C1 segment of cervical spinal cord (tissue), 14 donors: ENCODE measurements around the gene ADRM1.
A peak's percentile ranks its signal among the peaks of the same experiment; 100 is the strongest.

Experiments used
- DNase-seq, 14 donors: peaks; one replicate each; lab custom pipeline; 2025; lab: John Stamatoyannopoulos, UW

ADRM1 gene

GRCh38 chr20:62354811-62355341 is 52.1 kb downstream of the ADRM1 start:
- no peak for DNase-seq

- DNase-seq = peak in 4 of 14 donors; percentile 27 to 69 (median 46)
These were observed 52.7 kb downstream of the ADRM1 start for GRCh38 chr20:62355516-62355877.

- peak in 1 of 14 donors; percentile 83 for DNase-seq
These were observed 53.2 kb downstream of the ADRM1 start for GRCh38 chr20:62355878-62356588.

GRCh38 chr20:62356589-62357186 is 53.9 kb downstream of the ADRM1 start:
- DNase-seq = no peak

GRCh38 chr20:62357187-62357667 is 54.4 kb downstream of the ADRM1 start:
- DNase-seq = peak in 1 of 14 donors; percentile 80

GRCh38 chr20:62357681-62358080 is 54.9 kb downstream of the ADRM1 start:
- DNase-seq = no peak
